ENCODE results near the gene VWF. TPM values are rescaled to one million over a fixed set of nuclear protein-coding genes. Genes with fewer than 3 reads are reported as not detected.
"Not testable (repeated sequence)": the region's sequence is repeated elsewhere in the genome, so short reads cannot be mapped to it uniquely, and the experiment has no call there.

The VWF gene
- total RNA-seq: 173 TPM

GRCh38 chr12:6124411-6125309, at the start of gene VWF:
TSS of gene VWF (minus strand) at chr12:6124670. CDS start at chr12:6123196, 1,474 bp downstream.
- no peak for DNase-seq (ENCODE audit: low spot score)

- DNase-seq (ENCODE audit: low spot score): no peak
Measured at GRCh38 chr12:6172862-6173261, 48.4 kb upstream of the VWF start.

- DNase-seq (ENCODE audit: low spot score): no peak
Measured at GRCh38 chr12:6172086-6172485, 47.6 kb upstream of the VWF start.

- DNase-seq (ENCODE audit: low spot score): no peak
Measured at GRCh38 chr12:6171409-6172015, 47.0 kb upstream of the VWF start.

- DNase-seq (ENCODE audit: low spot score): no peak
Measured at GRCh38 chr12:6167327-6168280, 43.1 kb upstream of the VWF start.

- no peak for DNase-seq (ENCODE audit: low spot score)
Measured at GRCh38 chr12:6166808-6167207, 42.3 kb upstream of the VWF start.

- no peak for DNase-seq (ENCODE audit: low spot score)
Measured at GRCh38 chr12:6165395-6165794, 40.9 kb upstream of the VWF start.

- no peak for DNase-seq (ENCODE audit: low spot score)
Measured at GRCh38 chr12:6163416-6164060, 39.1 kb upstream of the VWF start.

GRCh38 chr12:6161124-6161882, 36.8 kb upstream of the VWF start:
- DNase-seq (ENCODE audit: low spot score): no peak

- not testable (repeated sequence) for DNase-seq (ENCODE audit: low spot score)
Measured at GRCh38 chr12:6160049-6160649, 35.7 kb upstream of the VWF start.

GRCh38 chr12:6159166-6160011, 34.9 kb upstream of the VWF start:
- not testable (repeated sequence) for DNase-seq (ENCODE audit: low spot score)

- DNase-seq (ENCODE audit: low spot score): no peak
Measured at GRCh38 chr12:6158749-6159148, 34.3 kb upstream of the VWF start.

GRCh38 chr12:6158255-6158654, 33.8 kb upstream of the VWF start:
- no peak for DNase-seq (ENCODE audit: low spot score)

GRCh38 chr12:6157482-6157881, 33.0 kb upstream of the VWF start:
- no peak for DNase-seq (ENCODE audit: low spot score)

GRCh38 chr12:6154730-6155459, 30.4 kb upstream of the VWF start:
- peak; percentile 79 for DNase-seq (ENCODE audit: low spot score)

GRCh38 chr12:6148722-6149121, 24.3 kb upstream of the VWF start:
- DNase-seq (ENCODE audit: low spot score): not testable (repeated sequence)

- DNase-seq (ENCODE audit: low spot score): no peak
Measured at GRCh38 chr12:6148061-6148460, 23.6 kb upstream of the VWF start.

GRCh38 chr12:6146951-6147350, 22.5 kb upstream of the VWF start:
- no peak for DNase-seq (ENCODE audit: low spot score)

- DNase-seq (ENCODE audit: low spot score): no peak
Measured at GRCh38 chr12:6146509-6146908, 22.0 kb upstream of the VWF start.
